ENCODE data around the gene MAB21L1.

Gene MAB21L1

GRCh38 chr13:35475960-35476943 lies at the start of gene MAB21L1:
Gene MAB21L1 (minus strand): TSS chr13:35476689. CDS start chr13:35476138, 551 bp downstream.
- DNase-seq (ENCODE audit: low read depth in 2 of 2) = no peak

DNA sequence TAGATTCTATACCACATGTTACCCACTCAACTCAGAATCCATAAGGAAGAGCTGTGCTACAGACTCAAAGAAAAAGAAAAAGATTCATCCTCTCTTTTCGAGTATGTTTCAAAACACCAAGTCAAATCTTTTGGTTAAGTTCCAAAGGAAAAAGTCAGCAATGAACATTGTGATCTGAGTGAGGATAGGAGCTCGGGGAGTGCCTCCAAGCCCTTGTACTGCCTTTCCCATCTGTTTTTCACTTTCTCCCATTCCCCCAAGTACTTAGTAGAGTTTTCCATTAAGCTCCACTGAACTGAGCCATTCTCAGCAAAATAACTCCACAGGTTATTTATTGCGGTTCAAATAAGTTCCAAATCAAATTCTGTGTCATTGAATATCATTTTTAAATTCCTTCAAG lies 47.7 kb upstream of the MAB21L1 start:
- DNase-seq (ENCODE audit: low read depth in 2 of 2) = no peak

DNA sequence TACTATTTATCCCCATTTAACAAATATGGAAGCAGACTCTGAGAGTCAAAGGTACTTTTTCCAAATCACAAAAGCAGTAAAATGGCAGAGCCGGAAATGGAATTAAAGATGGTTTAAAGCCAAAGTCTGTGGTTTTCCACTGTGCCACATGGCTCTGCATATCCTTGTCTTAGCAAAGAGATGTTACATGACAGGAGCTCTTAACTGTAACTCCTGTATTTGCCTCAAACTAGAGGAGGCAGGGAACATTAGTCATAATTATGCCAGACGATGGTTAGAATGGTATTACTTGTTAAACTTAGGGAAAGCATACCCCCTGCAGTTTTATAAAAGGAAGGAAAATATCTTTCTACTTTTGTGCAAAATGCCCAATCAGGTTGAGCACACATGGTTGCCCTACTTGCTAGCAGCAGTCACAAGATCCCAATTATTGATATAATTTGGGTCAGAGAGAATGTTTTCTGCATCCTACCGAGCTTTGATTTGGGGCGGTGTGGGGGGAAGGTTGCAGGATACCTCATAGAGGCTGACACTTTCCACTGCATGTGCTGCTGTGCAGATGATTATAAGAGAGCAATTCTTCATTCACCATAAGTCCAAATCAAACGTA lies 42.0 kb upstream of the MAB21L1 start:
- no peak for DNase-seq (ENCODE audit: low read depth in 2 of 2)

- no peak for DNase-seq (ENCODE audit: low read depth in 2 of 2)
Observed at GRCh38 chr13:35514801-35515502, 38.5 kb upstream of the MAB21L1 start.

DNA sequence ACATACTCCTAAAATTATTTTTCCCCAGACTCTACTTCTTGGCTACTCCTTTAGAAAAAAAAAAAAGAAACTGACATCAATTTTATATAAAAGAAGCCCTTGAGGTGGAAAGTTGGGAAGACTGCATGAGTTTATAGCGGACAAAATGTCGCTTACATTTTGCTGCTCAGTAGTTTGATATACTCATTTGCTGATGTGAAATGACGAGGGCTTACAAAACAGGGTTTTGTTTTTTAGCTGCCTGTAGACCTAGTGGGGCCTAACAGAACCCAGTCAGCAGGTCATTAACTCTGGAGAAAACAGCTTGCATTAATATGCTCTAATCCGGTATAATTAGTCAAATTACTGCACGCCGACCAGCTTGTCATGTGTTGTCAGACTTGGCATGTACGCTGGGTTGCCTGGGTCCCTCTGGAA lies 37.6 kb upstream of the MAB21L1 start:
- DNase-seq (ENCODE audit: low read depth in 2 of 2) = no peak

- no peak for DNase-seq (ENCODE audit: low read depth in 2 of 2)
Observed at GRCh38 chr13:35512271-35512920, 35.9 kb upstream of the MAB21L1 start.

- DNase-seq (ENCODE audit: low read depth in 2 of 2) = no peak
Observed at GRCh38 chr13:35502456-35502855, 26.0 kb upstream of the MAB21L1 start.

GRCh38 chr13:35501661-35502235 lies 25.3 kb upstream of the MAB21L1 start:
- DNase-seq (ENCODE audit: low read depth in 2 of 2) = no peak

DNA sequence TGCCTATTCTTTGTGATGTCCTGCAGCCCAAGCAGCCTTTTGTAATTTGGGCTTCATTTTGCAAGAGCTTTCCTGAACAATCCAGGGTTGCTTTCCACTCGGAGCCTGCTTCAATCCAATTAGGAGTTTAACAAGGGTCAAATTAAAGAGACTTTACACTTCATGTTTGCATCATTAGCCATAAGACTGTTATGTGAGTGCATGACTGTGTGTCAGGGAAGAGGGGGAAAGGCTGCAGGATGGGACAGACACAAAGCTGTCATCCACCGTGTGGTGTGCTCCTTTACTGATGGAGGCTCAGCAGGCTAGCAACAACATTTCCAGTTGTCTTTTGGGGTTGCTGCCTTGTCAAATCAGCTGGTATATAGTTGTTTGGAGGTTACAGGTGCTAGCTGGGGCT lies 23.7 kb upstream of the MAB21L1 start:
- no peak for DNase-seq (ENCODE audit: low read depth in 2 of 2)

- no peak for DNase-seq (ENCODE audit: low read depth in 2 of 2)
Observed at GRCh38 chr13:35499676-35500075, 23.2 kb upstream of the MAB21L1 start.

DNA sequence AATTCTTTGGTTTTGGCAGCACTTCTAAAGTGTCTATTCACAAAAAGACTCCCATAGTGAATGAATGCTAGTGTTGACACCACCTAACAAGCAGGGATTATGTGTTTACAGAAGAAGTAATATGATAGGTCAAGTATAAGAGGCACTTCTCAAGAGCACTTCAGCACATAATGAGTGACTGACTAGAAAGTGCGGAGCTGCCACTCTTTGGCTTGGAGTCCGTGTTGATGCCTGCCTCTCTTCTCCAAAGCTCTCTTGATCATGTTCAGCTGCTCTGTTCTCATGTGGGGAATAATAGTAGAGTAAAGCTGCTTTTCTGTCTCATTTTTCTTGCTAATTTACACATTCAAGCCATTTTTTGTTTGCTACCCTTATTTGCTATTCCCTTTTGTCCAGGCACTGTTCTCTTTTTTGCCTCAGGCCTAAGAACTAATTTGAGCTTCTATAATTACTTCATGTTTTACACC lies 22.7 kb upstream of the MAB21L1 start:
- DNase-seq (ENCODE audit: low read depth in 2 of 2) = no peak

DNA sequence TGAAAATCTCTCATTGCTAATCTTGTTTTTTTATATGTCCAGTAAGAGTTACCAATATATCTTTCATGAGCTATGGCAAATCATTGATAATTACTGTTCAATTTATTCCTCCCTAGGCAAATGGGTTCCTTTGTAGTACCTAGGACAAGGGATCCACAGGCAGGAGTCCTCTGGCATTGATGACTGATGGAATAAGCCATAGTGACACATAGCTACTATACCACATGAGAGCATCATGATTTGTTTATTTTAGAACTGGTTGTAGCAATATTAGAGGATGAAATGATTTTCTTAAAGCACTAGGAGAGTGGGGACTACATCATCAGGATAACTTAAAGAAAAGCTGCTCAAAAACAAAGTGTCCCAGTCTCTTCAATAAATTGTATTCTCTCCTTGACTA lies 21.7 kb upstream of the MAB21L1 start:
- DNase-seq (ENCODE audit: low read depth in 2 of 2) = no peak

GRCh38 chr13:35496761-35497386 lies 20.4 kb upstream of the MAB21L1 start:
- DNase-seq (ENCODE audit: low read depth in 2 of 2) = no peak

GRCh38 chr13:35496006-35496405 lies 19.5 kb upstream of the MAB21L1 start:
- DNase-seq (ENCODE audit: low read depth in 2 of 2) = no peak

DNA sequence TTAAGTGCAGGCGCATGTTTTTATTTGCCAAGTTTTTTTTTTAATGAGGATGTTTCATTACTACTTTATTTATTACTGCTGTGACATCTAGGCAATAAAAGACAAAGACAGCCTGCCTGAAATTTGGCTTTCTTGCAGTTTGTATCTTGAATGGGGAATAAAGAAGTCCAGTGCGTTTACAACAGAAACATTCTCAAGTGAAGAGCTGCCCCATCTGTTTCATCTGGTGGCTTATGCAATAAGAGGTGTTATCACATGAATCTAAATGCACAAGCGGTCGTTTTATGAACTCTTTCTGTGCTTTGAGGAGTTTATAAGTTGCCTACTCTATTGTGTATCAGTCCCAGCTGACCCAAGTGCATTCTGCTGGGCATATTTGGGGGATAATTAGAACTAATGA lies 12.6 kb upstream of the MAB21L1 start:
- DNase-seq (ENCODE audit: low read depth in 2 of 2) = no peak

- no peak for DNase-seq (ENCODE audit: low read depth in 2 of 2)
Observed at GRCh38 chr13:35485424-35485823, 8.9 kb upstream of the MAB21L1 start.

DNA sequence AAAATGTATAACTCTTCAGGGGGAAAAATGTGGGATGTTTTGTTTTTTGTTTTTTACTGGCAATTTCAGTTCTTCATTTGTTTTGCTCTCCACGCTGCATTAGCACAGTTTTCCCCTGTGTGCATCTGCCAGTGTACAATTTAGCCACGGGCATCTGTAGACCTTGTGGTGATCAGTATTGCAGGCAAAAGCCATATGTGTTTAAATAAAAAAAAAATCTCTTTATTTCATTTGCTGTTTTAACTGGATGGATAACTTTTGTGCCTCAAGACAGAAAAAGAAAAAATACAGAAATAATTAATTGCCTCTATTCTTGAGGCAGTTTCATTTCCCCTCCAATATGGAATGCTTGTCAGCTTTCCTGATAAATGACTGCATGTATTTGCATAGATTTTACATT lies 7.9 kb upstream of the MAB21L1 start:
- DNase-seq (ENCODE audit: low read depth in 2 of 2) = no peak

GRCh38 chr13:35483761-35484160 lies 7.3 kb upstream of the MAB21L1 start:
- DNase-seq (ENCODE audit: low read depth in 2 of 2) = no peak

GRCh38 chr13:35482527-35482926 lies 6.0 kb upstream of the MAB21L1 start:
- DNase-seq (ENCODE audit: low read depth in 2 of 2) = no peak

DNA sequence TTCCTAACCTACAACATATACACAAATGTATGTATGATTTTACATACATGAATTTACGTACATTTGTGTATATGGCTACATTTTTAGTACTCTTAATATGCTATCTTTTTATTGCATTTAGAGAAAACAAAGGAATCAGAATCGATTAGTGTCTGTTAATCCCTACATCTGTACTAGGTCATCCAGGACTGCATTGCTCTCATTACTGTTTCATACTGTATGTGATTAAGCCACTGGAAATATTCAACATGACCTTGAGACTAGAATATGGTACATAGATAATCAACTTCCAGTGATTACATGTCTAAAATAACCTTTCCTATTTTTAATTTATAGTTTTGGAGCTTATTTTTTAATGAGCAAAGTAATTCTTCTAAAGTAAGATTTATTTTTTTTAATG lies 5.3 kb upstream of the MAB21L1 start:
- DNase-seq (ENCODE audit: low read depth in 2 of 2) = no peak

- no peak for DNase-seq (ENCODE audit: low read depth in 2 of 2)
Observed at GRCh38 chr13:35480346-35480745, 3.9 kb upstream of the MAB21L1 start.
